GM12878 (cell line): Measurements from ENCODE around the gene GOLGA6L2. TPM values are rescaled to one million over a fixed set of nuclear protein-coding genes. Genes with fewer than 3 reads are reported as not detected.

ENCODE experiments used
- ATAC-seq: fragments of 200-7000 bp; cut with Tn5 transposase; 3 replicates; pipeline ENCODE4 v1.9.1; 2020; ENCODE audit warnings: mild to moderate bottlenecking, moderate library complexity
- Bru-seq: library from RNA; stranded (reverse); fragments of 400-500 nt; gene quantifications from one replicate; lab custom pipeline; 2021; lab: Mats Ljungman, UMichigan
- BruChase-seq, 2 experiments: library from RNA; stranded (reverse); fragments of 400-500 nt; gene quantifications; one replicate each; lab custom pipeline; 2021; lab: Mats Ljungman, UMichigan
- BruUV-seq: library from RNA; stranded (reverse); fragments of 400-500 nt; replicated peaks from 2 replicates; lab custom pipeline; 2021; lab: Mats Ljungman, UMichigan
- CTCF ChIA-PET: fragments of 300-600 bp; sonication (Branson Sonifier 250); formaldehyde crosslinking; extraction: SDS; loops from one replicate; lab custom pipeline; 2021; ENCODE audit warnings: inconsistent platforms; lab: Yijun Ruan, JAX
- POLR2A ChIA-PET: fragments of 350-600 bp; formaldehyde crosslinking; extraction: SDS; loops from one replicate; lab custom pipeline; 2021; ENCODE audit warnings: inconsistent platforms; lab: Charles Lee
- RAD21 ChIA-PET: fragments of 300-600 bp; sonication (Branson Sonifier 250); formaldehyde crosslinking; loops from one replicate; lab custom pipeline; 2023; ENCODE audit warnings: antibody characterized with exemption; ENCODE audit not compliant: unreplicated experiment; lab: Charles Lee
- SMC1A ChIA-PET: fragments of 300-600 bp; sonication (Branson Sonifier 250); formaldehyde crosslinking; loops from one replicate; lab custom pipeline; 2023; ENCODE audit not compliant: unreplicated experiment, uncharacterized antibody; lab: Charles Lee
- DNase-seq: peaks from one replicate; pipeline ENCODE4 v3.0.0-alpha.2; 2011; ENCODE audit warnings: low read depth, low spot score
- FAIRE-seq: peaks from 3 replicates; lab custom pipeline; 2011; peaks lifted over from hg19 to GRCh38; lab: Jason Lieb, UNC
- H2AFZ ChIP-seq: 2 replicates; pipeline ENCODE4 v1.6.0; 2011; ENCODE audit warnings: low read depth, low read length, control low read depth; ENCODE audit not compliant: control insufficient read depth
- H3K27ac ChIP-seq: 2 replicates; pipeline ENCODE4 v1.5.1; 2011; ENCODE audit warnings: control low read depth; ENCODE audit not compliant: control insufficient read depth, insufficient read depth
- H3K27me3 ChIP-seq, 2 experiments: replicated peaks in 1 of 2; 2 replicates each; pipeline versions ENCODE4 v1.6.0 to v1.6.1; 2011; ENCODE audit warnings: low read length in 1 of 2; ENCODE audit not compliant: control insufficient read depth in 2 of 2, insufficient read depth in 2 of 2
- H3K36me3 ChIP-seq, 2 experiments: 2 replicates each; pipeline ENCODE4 v1.5.1; 2011; ENCODE audit warnings: low read length in 1 of 2; ENCODE audit not compliant: control insufficient read depth in 2 of 2, insufficient read depth in 2 of 2
- H3K4me1 ChIP-seq: 2 replicates; pipeline ENCODE4 v1.6.1; 2011; ENCODE audit warnings: mild to moderate bottlenecking, low read length, moderate library complexity, mixed read lengths; ENCODE audit not compliant: control insufficient read depth, insufficient read depth
- H3K4me2 ChIP-seq: 2 replicates; pipeline ENCODE4 v1.6.0; 2011; ENCODE audit warnings: control low read depth; ENCODE audit not compliant: control insufficient read depth, insufficient read depth
- H3K4me3 ChIP-seq: fragments of 200-600 bp; sonication (generic); 2 replicates; pipeline ENCODE4 v1.5.1; 2016
- H3K79me2 ChIP-seq: 2 replicates; pipeline ENCODE4 v1.6.0; 2011; ENCODE audit warnings: low read length; ENCODE audit not compliant: control insufficient read depth, insufficient read depth
- H3K9ac ChIP-seq: 2 replicates; pipeline ENCODE4 v1.8.0; 2011; ENCODE audit warnings: low read length, control low read depth, mixed read lengths; ENCODE audit not compliant: control insufficient read depth, insufficient read depth
- H3K9me3 ChIP-seq: replicated peaks from 3 replicates; pipeline ENCODE4 v1.5.1; 2011; ENCODE audit warnings: mild to moderate bottlenecking, low read length; ENCODE audit not compliant: control insufficient read depth, insufficient read depth
- H4K20me1 ChIP-seq: 2 replicates; pipeline ENCODE4 v1.6.0; 2011; ENCODE audit not compliant: control insufficient read depth, insufficient read depth
- MYC ChIP-seq: IDR thresholded peaks from 2 replicates; pipeline ENCODE4 v1.6.1; 2011; ENCODE audit warnings: mild to moderate bottlenecking, low read length, moderate library complexity, inconsistent platforms; ENCODE audit not compliant: insufficient read depth, insufficient replicate concordance, insufficient read length, severe bottlenecking
- WGBS: methylation state at CpG from one replicate; pipeline ENCODE4 v1.1.6; 2016; ENCODE audit warnings: low lambda C conversion rate; ENCODE audit not compliant: insufficient replicate concordance, insufficient coverage; ENCODE audit errors: missing lambda C conversion rate; 5-methylcytosine and 5-hydroxymethylcytosine counted together
- in situ Hi-C: fragments of 300-500 bp; cut with MboI; formaldehyde crosslinking; loops from 9 replicates; pipeline ENCODE4 v1.14.3; 2018; ENCODE audit warnings: mixed read lengths
- intact Hi-C: fragments of 100-400 bp; cut with micrococcal nuclease; formaldehyde crosslinking; loops from one replicate; pipeline ENCODE4 v1.14.2; 2022; ENCODE audit not compliant: unreplicated experiment
- long read RNA-seq, 2 experiments: library from polyadenylated mRNA; unstranded; transcript quantifications; one replicate each; pipeline ENCODE4 v2.0.0, GENCODE V29; 2019 to 2020
- polyA minus RNA-seq, 3 experiments: library from RNA; depleted of rRNA, polyadenylated mRNA; stranded (reverse); fragments of >200 nt; gene quantifications; 2 replicates each; pipeline ENCODE4 v1.2.3, GENCODE V29; 2011
- polyA plus RNA-seq, 11 experiments: library from polyadenylated mRNA; depleted of rRNA in 4 of 11; unstranded in 6 of 11; stranded (reverse) in 5 of 11; fragments of >200 nt; fragmentation: Nextera tagmentation in 4 of 11; fragmentation: Illumina TruSeq in 1 of 11; extraction: Ambion mirVana in 4 of 11; extraction: Trizol in 1 of 11; gene quantifications; 1 replicate in 1 of 11; 2 replicates in 10 of 11; pipeline versions ENCODE4 v1.2.1 to v1.2.3, GENCODE V29; 2011 to 2016; ENCODE audit warnings: inconsistent platforms in 2 of 11, missing spikeins in 2 of 11, low read depth in 1 of 11
- total RNA-seq, 4 experiments: library from RNA; depleted of rRNA in 3 of 4; stranded (reverse); fragments of >200 nt in 3 of 4; fragmentation: Illumina TruSeq in 1 of 4; extraction: Trizol in 1 of 4; gene quantifications; 2 replicates each; pipeline versions ENCODE4 v1.2.1 to v1.2.3, GENCODE V29; 2013 to 2021

Gene GOLGA6L2, protein sequence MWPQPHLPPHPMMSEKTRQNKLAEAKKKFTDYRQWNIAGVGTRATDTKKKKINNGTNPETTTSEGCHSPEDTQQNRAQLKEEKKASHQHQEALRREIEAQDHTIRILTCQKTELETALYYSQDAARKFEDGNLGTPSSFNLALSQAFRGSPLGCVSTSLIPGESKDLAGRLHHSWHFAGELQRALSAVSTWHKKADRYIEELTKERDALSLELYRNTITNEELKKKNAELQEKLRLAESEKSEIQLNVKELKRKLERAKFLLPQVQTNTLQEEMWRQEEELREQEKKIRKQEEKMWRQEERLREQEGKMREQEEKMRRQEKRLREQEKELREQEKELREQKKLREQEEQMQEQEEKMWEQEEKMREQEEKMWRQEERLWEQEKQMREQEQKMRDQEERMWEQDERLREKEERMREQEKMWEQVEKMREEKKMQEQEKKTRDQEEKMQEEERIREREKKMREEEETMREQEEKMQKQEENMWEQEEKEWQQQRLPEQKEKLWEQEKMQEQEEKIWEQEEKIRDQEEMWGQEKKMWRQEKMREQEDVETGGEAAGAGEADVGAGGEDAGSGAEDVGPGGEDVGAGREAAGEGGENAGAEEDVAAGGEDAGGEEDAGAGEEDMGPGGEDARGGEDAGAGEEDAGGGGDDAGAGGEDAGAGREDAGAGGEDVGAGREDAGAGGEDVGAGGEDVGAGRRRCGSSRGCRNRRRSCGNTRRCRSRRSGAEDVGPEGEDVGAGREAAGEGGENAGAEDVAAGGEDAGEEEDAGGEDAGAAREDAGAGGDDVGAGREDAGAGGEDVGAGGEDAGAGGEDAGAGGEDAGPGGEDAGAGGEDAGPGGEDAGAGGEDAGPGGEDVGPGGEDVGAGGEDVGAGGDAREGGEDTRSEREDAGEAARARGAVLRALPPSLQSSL
- total RNA-seq (2013; cell fraction: nucleolus; rRNA removed): not detected in 2 replicates
- total RNA-seq (2014; rRNA removed) (not detected in 2 replicates), total RNA-seq (2014; rRNA removed; fragmentation: Illumina TruSeq; extraction: Trizol) (not detected in 2 replicates), total RNA-seq (2021) (not detected in 2 replicates), polyA plus RNA-seq (2011; rRNA removed) (not detected in 2 replicates), polyA plus RNA-seq (2014; fragmentation: Illumina TruSeq; extraction: Trizol) (not detected in 2 replicates), polyA plus RNA-seq (2014; fragmentation: Nextera tagmentation; extraction: Ambion mirVana) (not detected), polyA plus RNA-seq (2014; rRNA removed) (not detected in 2 replicates), polyA plus RNA-seq (2016; fragmentation: Nextera tagmentation; extraction: Ambion mirVana) (not detected), polyA minus RNA-seq (2011; rRNA and poly(A)+ RNA removed) (not detected in 2 replicates), Bru-seq, nascent RNA (not detected), BruChase-seq, experiment 1, labeled RNA remaining after a 6-hour chase (not detected), BruChase-seq, experiment 2, labeled RNA remaining after a 2-hour chase (not detected)
- polyA plus RNA-seq (2011; ENCODE audit: low read depth): not detected
- polyA plus RNA-seq (2011; cell fraction: cytosol; rRNA removed): not detected in 2 replicates
- polyA plus RNA-seq (2011; cell fraction: nucleus; rRNA removed): not detected in 2 replicates
- polyA plus RNA-seq (2012): not detected in 2 replicates
- not detected in 2 replicates for polyA minus RNA-seq (2011; cell fraction: cytosol; rRNA and poly(A)+ RNA removed)
- polyA minus RNA-seq (2011; cell fraction: nucleus; rRNA and poly(A)+ RNA removed): not detected in 2 replicates
- long read RNA-seq, experiment 1: 0 reads
- long read RNA-seq, experiment 2: 0 reads

DNA sequence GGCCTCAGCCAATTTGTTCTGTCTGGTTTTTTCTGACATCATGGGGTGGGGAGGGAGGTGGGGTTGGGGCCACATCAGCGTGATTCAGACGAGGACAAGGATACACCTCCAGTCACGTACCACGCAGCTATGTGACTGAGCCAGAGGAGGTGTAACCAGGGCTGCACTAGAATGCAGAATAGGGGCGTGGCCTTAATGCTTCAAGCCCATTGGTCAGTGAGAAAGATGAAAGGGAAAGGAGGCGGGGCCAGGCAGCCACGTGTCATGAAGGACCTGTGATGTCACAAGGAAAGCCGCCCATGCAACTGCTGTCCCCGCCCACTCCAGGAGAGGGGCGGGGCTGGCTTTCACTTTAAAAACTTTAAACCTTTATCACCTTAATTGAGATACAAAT, at the start of gene GOLGA6L2:
Gene GOLGA6L2, minus strand, starts transcription at position 137 of the 394 bp plus-strand sequence. Its CDS starts 62 bp downstream, at position 75.
- H3K9me3 ChIP-seq: no peaks in the 10 kb centered on the region
- FAIRE-seq: no peak
- no peaks in the 10 kb centered on the region for H3K4me1 ChIP-seq
- POLR2A ChIA-PET: no interaction called here
- SMC1A ChIA-PET: interaction anchor here (0.6 kb wide), 1 partner anchor 197 kb away, joined by 3 read pairs; no protein-coding TSS in a partner anchor
- H3K27me3 ChIP-seq: no peaks in the 10 kb centered on the region
- no peaks in the 10 kb centered on the region for H3K36me3 ChIP-seq
- no peaks in the 10 kb centered on the region for H3K79me2 ChIP-seq
- in situ Hi-C loops: no loop called here
- no peak within 1 kb of the TSS for H3K9ac ChIP-seq
- no peak within 1 kb of the TSS for H2AFZ ChIP-seq
- no TSS peak for BruUV-seq
- no peaks in the 10 kb centered on the region for H4K20me1 ChIP-seq
- no peak for TF ChIP-seq MYC
- TF ChIP-seq, all 136 proteins: peak for 0
- ATAC-seq (no peak), DNase-seq (no peak)
- no peak within 1 kb of the TSS for H3K27ac ChIP-seq
- ChIA-PET RAD21 (no interaction called here), CTCF (no interaction called here)
- WGBS: 60% methylated on average over 10 of the region's 10 CpGs
- H3K4me3 ChIP-seq: no peak within 1 kb of the TSS
- no peak within 1 kb of the TSS for H3K4me2 ChIP-seq
- intact Hi-C loops: no loop called here
